ENCODE measurements around the gene TTC13. TPM values are rescaled to one million over a fixed set of nuclear protein-coding genes. Genes with fewer than 3 reads are reported as not detected.

Gene TTC13
- total and polyA plus RNA-seq, 8 donors: 15.2 to 29.4 (median 24.4) TPM

DNA sequence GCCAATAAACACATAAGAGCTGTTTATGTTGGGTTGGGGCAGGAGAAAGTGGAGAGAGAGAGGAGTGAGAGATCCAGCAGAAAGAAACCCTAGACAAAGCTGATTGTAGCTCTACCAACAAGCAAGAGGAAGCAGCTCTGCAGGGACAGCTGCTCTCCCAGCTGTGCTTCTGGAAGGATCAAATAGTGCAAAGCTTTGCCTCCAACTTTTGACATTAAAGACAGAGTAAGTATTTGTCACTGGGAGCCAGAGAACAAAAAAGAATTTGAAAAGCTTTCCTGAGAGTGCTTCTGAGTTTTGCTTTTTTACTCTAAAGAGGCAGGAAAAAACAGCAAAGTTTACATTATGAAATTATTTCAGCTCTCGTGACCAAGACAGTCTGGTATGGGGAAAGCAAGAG lies 81.9 kb downstream of the TTC13 start:
- Histone ChIP-seq H3K9me3 (no peaks in the 10 kb centered on the region), H3K4me1 (peaks cover 0 to 4% of the 10 kb centered on the region in 2 donors), H3K4me3 (no peak overlapping the region), H3K27ac (peak overlapping the region; percentile 39 to 49), H3K27me3 (no peaks in the 10 kb centered on the region), H3K36me3 (no peaks in the 10 kb centered on the region)
- ATAC-seq (peak; percentile 13), DNase-seq (peak in 2 of 4 donors; percentile 56 to 75)
- intact Hi-C loops (cut with DNase I): no loop called here
- TF ChIP-seq, protein P1, sequence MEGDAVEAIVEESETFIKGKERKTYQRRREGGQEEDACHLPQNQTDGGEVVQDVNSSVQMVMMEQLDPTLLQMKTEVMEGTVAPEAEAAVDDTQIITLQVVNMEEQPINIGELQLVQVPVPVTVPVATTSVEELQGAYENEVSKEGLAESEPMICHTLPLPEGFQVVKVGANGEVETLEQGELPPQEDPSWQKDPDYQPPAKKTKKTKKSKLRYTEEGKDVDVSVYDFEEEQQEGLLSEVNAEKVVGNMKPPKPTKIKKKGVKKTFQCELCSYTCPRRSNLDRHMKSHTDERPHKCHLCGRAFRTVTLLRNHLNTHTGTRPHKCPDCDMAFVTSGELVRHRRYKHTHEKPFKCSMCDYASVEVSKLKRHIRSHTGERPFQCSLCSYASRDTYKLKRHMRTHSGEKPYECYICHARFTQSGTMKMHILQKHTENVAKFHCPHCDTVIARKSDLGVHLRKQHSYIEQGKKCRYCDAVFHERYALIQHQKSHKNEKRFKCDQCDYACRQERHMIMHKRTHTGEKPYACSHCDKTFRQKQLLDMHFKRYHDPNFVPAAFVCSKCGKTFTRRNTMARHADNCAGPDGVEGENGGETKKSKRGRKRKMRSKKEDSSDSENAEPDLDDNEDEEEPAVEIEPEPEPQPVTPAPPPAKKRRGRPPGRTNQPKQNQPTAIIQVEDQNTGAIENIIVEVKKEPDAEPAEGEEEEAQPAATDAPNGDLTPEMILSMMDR (IDR thresholded peaks at IDR 0.05): no peak

DNA sequence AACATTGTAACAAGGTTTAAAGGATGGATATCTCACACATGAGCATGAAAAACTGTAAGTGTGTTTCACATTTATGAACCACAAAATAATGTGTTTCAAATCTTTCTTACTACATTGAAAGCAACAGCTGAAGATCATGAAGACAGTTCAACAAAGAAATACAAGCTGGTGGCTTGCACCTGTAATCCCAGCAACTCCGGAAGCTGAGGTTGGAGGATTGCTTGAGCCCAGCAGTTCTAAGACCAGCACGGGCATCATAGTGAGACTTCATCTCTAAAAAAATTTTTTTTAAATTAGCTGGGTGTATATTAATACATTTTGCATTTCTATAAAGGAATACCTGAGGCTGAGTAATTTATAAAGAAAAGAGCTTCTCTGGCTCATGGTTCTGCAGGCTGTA lies 83.2 kb downstream of the TTC13 start:
- ATAC-seq (no peak), DNase-seq (no peak)
- Histone ChIP-seq H3K4me1 (peaks cover 0 to 4% of the 10 kb centered on the region in 2 donors), H3K27ac (no peak overlapping the region), H3K36me3 (no peaks in the 10 kb centered on the region), H3K4me3 (no peak overlapping the region), H3K27me3 (no peaks in the 10 kb centered on the region), H3K9me3 (no peaks in the 10 kb centered on the region)
- intact Hi-C loops (cut with DNase I): no loop called here
- TF ChIP-seq, protein P1 (IDR thresholded peaks at IDR 0.05): no peak

DNA sequence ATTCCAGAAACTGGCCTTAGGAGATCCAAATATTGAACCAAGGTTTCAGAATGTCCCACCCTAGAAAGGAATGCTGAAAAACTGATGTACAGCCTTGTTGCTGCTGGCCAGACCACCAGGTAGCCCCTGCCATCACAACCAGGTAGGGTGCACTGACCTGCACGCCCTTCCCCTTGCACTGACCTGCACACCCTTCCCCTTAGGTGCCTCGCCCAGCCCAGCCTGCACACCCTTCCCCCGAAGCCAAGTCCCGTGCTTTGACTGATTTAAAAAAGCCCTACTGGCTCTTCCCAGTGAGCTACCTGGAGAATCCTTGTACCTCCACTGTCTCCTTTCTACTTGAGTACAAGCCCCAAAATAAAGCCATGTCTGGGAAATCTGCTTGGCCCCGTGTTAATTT lies 84.0 kb downstream of the TTC13 start:
- H3K36me3 ChIP-seq: no peaks in the 10 kb centered on the region
- H3K4me1 ChIP-seq: peaks cover 0 to 4% of the 10 kb centered on the region in 2 donors
- no peaks in the 10 kb centered on the region for H3K27me3 ChIP-seq
- intact Hi-C loops (cut with DNase I): no loop called here
- no peak overlapping the region for H3K27ac ChIP-seq
- no peaks in the 10 kb centered on the region for H3K9me3 ChIP-seq
- DNase-seq: no peak
- no peak overlapping the region for H3K4me3 ChIP-seq
- TF ChIP-seq, protein P1 (IDR thresholded peaks at IDR 0.05): no peak
- peak; percentile 50 for ATAC-seq

DNA sequence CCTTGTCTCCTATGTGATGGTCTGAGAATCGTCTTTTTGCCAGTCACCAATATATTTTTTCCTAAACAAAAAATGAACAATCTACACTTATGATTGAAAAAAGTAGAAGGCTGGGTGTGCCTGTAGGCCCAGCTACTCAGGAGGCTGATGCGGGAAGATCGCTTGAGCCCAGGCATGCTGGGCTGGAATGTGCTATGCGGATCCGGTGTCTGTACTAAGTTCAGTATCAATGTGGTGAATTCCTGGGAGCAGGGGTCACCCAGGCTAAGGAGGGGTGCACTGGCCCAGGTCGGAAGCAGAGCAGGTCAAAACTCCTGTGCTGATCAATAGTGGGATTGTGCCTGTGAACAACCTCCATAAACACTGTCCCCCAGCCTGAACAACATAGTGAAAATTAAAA lies 84.6 kb downstream of the TTC13 start:
- Histone ChIP-seq H3K9me3 (no peaks in the 10 kb centered on the region), H3K4me3 (no peak overlapping the region), H3K27me3 (no peaks in the 10 kb centered on the region), H3K4me1 (peaks cover 0 to 4% of the 10 kb centered on the region in 2 donors), H3K36me3 (no peaks in the 10 kb centered on the region), H3K27ac (no peak overlapping the region)
- intact Hi-C loops (cut with DNase I): no loop called here
- DNase-seq: no peak
- ATAC-seq: no peak
- TF ChIP-seq, protein P1 (IDR thresholded peaks at IDR 0.05): no peak

DNA sequence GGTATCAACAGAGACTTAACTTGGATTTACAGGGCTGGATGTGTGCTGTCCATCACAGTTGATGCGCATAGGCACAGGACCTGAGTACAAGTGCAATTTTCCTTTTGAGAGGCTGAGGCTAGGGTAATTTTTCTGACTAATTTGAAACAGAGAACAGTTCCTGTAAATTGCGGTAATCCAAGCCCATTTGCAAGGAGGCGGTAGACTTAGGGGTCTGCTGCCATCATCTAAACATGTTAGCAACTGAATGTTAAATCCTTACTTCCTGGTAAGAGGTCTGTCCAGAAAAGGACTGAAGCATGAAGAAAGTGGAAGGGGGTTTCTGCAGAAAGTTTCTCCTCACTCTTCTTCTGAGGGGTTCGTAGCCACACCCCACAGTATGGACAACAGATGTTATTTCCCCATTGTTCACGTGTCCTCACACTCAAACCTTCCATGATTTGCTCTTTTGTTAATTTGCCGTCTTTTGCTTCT lies 86.6 kb downstream of the TTC13 start:
- no peak for ATAC-seq
- H3K9me3 ChIP-seq: no peaks in the 10 kb centered on the region
- H3K4me1 ChIP-seq: peaks cover 0 to 4% of the 10 kb centered on the region in 2 donors
- H3K36me3 ChIP-seq: no peaks in the 10 kb centered on the region
- DNase-seq: no peak
- intact Hi-C loops (cut with DNase I): no loop called here
- no peak overlapping the region for H3K4me3 ChIP-seq
- TF ChIP-seq, protein P1 (IDR thresholded peaks at IDR 0.05): no peak
- H3K27ac ChIP-seq: no peak overlapping the region
- no peaks in the 10 kb centered on the region for H3K27me3 ChIP-seq
